Measurements from ENCODE around the gene AQP1.
A peak's percentile ranks its signal among the peaks of the same experiment; 100 is the strongest.

The AQP1 gene

DNA sequence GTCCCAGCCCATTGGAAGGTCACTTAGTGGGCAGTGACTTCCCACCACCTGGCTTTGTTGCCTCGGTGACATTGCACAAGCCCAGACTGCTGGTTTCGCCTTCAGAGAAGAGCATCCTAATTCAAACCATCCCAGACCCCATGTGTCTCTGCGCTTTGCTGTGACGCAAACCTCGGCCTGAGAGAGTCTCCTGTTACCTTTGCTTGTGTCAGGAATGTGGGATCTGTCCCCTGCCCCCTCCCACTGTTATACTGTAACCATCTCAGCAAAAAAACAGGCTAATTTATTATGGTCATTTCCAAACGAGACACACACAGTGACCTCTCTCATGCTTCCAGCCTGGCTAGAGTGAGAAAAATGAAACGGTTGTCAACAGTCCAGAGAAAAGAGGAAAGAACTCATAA lies 25.0 kb upstream of the AQP1 start:
- no peak for DNase-seq

DNA sequence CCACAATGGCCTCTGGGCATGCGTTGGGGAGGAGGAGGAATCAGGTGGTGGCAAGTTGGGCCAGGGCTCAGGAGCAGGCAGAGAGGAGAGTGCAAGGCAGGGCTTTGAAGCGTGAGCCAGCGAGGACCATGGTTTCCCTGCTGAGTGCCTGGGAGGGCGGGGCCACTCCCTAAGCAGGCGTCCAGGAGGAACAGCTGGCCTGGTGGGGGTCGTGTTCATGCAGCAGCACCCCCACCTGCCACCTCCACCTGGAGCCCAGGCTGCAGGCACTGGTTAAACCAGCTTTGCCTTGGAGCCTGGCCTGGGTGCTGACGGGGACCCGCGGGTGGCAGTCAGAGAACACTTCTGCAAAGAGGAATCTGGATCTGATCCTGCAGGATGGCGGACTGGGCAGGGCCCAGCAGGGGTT lies 24.2 kb upstream of the AQP1 start:
- DNase-seq: no peak

DNA sequence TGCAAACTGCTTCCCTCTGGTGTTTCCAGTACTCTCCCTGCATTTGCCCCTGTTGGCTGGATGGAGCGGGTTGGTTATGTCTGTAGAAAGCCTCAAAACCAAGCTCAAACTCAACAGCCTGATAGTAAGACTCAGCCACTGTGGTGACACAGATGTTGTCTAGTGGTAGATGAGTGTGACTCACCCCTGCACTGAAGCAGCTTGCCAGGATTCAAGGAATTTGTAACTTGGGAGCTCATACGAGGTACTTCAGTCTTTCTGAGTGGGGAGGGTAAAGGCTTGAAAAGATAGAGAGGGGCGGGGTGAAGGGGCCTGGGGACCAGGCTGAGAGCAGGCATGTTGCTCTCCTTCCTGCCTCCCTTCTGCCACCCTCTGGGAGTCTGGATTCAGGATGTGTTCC lies 22.9 kb upstream of the AQP1 start:
- DNase-seq: no peak

DNA sequence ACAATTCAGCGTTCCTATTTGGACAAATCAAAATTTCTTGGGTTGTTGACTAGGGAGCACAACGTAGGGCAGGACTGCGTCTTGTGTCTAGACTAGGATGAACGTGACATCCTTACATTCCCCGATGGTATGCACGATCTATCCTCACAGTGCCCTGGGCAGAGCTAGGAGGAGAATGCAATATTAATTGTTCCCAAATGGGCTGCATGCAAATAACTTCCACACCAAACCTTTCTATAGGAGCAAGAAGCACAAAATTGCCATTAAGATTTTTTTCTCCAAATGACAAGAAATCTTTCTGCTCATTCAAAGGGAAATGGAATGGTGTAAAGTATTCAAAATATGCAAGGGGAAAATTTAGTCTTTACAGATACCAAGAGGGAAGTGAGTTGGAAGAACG lies 21.4 kb upstream of the AQP1 start:
- DNase-seq: no peak

DNA sequence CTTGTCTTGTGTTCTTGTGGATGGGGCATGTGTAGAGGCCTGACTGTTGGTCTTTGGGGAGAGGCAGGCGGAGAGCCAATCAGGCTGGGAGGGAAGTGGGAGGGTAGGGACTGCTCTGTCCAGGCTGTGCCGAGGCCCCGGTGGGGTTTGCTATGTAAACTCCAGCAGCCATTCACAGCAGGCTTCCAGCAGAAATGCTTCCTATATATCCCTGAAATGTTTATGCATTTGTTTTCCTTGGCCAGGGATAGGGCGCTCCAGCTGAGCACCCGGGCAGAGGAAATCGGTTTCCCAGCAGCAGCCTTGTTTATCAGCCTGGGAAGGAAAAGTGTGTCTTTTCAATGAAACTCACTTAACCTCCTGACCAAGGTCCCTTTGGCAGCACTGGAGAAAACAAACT lies 18.3 kb upstream of the AQP1 start:
- DNase-seq: no peak

DNA sequence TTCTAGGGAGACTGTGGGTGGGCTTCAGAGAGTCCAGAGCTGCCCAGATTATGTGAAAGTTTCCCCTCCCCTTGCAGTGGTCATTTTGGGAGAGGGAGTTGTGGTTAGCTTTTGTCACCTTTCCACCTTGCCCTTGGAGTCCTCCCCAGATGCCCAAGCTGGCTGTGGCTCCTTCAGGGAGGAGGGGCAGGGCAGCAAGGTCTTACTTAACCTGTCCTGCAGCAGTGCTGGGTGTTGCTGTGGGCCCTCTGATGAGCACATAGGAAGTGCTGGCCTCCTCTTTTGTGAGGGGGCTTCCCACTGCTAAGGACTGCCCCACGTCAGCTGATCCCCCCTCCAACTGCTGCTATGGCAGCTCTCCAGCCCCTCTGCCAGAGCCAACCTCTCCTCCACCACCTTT lies 17.6 kb upstream of the AQP1 start:
- no peak for DNase-seq

DNA sequence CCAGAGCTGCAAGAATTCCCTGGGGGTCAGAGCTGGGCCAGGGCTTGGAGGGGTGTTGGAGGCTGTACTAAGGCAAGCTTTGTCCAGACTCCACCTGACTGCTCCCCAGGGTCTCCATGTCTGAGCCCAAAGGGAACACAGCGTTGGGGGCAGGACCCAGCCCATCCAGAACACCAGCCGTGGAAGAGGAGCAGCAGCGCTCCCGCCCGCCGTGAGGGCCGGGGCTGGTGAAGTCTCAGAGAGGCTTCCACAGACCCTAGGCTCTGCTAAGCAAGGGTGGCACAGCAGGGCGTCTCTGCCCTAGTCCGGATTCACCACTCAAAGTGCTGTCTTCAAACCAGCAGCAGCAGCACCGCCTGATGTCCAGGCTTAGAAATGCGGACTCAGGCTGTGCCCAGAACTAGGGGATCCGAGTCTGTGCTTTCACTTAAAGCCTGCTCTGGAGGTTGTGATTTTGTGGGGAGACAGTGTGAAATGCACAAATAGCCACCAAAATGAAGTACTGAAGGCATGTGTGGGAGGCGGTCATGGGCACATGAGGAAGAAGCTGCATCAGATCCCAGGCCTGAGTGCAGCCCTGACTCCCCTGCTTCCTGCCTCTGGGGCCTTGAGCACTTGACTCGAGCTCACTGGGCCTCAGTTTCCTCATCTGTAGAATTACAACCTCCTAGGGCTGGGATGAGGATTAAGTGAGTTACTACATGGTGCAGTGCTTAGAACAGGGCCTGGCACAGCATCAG lies 16.6 kb upstream of the AQP1 start:
- DNase-seq: peak; percentile 16

DNA sequence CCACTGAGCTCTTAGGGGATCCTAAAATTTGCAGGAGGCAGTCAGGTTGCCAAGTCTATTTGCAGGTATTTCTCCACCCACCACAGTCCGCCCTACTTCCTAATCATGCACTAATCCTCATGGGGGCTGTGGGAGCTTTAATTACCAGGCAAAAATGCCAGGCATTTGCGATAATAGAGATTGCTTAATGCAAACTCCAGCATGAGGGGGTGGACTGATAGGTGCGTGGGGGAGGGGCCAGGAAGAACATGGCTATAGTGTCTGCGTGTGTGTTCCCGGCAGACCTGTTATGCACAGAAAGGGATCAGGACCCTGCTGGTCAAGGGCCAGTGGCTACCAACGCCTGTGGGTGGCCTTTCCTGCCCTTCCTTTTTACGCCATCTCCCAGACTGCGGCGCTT lies 15.6 kb upstream of the AQP1 start:
- DNase-seq: no peak

DNA sequence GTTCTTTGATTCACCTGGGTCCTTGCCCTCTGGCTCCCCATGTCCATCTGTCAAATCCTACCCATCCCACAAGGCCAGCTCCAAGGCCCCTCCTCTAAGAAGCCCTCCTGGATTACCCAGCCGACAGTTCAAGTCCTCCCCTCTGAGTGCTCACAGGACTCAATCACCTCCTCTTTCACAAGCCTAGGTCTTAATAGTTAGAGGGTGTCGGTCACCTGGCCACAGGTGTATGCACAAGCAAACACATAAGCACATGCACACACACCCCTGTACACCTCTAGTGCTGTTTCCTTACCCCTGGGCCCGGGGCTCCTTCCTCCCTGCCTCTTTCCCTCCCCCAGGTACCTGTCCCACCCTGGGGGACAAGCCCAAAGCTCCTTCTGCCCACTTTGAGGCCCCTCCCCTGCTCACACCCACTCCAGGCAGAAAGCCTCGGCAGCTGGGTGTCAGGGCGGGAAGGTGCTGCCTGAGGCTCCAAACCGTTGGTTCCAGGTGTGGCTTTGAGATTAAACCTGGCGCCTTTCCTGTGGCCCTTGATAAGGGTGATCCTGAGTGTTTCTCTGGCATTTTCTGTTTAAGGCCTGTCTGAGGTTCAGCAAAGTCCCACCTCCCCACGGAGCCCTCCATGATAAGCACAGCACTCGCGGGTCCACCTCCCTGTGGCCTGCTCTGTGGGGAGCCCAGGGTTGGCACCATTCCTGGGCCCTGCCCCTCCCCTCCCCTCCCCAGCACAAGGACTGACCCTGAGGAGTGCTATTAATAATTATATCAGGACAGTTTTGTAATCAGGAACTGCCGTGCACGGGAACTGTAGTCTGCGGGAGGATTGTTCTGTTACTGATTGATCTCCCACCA lies 14.6 kb upstream of the AQP1 start:
- DNase-seq: peak; percentile 72

DNA sequence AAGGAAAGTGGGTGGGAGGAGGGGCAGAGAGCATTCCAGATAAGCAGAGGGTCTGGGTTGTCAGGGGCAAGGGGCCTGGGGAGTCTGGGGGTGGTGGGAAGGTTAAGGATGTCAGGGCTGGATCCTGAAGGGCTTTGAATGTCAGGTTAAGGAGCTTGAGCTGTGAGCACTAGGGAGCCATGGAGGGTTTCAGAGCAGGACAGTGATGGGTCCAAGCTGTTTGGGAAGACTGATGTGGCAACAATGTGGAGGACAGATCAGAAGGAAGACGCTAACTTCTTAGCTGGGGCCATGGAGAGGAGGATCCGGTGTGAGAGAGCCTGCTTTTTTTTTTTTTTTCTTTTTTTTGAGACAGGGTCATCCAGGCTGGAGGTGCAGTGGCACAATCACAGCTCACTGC lies 13.9 kb upstream of the AQP1 start:
- no peak for DNase-seq

DNA sequence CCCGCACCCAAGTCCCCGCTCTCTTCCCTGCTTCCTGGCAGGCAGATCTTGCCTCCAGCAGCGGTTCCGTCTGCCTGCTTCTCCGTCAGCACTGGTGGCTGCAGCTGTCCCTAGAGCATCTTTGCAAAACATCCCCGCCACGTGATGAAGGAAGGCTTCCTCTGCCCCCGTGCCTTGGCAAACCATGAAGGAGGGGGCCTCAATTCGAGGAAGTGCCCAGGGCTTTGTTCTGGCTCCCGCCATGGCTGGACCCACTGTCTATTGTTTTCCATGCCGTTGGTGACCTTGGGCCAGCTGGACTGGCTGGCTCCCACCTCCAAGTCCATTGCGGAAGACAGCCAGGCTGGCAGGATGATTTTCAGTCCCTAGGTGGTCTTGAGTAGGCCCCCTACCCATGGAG lies 13.2 kb upstream of the AQP1 start:
- no peak for DNase-seq

DNA sequence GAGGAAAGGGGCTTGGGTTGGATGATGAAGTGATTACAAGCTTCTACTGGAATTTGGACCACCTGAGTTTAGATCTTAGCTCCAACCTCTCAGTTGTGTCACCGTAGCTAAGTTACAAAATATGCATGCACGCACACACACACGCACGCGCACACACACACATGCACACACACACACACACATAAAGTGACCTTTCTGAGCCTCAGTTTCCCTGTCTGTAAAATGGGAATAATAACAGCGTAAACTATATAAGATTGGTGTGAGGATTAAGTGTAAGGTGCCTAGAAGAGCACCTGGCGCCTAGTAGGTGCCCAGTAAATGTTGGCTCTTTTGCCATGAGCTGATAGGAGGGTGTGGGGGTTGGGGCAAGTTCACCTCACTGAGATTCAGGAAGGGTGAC lies 12.6 kb upstream of the AQP1 start:
- DNase-seq: no peak

DNA sequence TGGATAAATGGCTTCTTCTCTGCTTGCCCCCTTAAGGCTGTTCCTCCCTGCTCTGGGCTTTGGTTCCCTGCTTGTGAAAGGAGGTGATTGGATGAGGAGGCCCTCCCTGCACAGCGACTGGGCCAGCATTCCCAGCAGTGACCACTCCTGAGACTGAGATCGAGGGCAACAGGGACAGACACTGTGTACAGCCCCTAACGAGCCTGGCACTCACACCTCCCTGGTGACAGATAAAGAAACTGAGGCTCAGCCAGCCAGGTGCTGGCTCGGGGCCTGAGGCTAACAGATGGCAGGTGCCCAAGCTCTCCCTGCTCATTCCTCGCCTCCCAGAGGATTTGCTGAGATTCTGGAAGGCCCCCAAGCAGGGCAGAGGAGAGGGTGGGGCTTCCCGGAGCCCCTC lies 12.0 kb upstream of the AQP1 start:
- DNase-seq: no peak

DNA sequence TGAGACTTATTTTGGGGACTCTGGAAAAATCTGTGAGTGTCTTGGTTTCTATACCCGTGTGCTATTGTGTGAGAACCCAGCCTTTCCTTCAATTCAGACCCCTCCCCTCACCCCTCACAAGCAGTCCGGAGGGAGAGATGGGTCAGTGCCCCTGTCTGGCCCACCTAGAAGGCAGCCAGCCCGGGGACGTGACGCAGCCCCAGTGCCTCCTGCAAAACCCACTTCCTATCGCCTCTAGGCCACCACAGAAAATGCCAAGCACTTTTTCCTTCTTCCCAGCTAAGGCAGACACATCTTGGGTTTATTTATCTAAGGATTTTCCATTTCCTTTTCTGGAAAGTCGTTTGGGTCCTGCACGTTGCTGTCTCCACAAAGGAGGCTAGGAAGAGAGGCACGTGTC lies 11.6 kb upstream of the AQP1 start:
- DNase-seq: no peak

DNA sequence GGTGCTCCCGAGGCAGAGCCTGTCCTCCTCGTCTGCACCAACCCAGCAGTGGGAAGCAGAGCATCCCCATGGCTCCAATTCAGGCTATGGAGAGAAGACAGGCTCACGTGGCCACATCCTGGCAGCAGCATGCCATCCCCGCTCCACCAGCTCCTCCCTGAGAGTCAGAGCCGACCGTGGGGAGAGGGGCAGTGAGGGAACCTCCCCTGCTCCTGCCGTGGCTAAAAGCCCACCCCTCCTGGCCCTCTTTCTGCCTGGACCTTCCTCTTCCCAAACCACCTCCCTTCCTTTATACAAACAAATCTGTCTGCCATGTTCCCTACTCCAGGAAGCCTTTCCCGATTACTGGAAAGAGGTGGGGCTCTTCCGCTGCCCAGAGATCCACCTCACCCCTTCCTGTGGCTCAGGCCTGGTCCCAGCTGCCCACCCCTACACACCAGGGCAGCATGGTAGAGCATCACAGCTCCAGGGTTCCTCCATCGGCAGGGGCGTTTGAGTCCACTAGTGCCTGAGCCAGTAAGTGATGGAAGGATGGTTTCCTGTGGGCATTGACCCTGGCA lies 10.8 kb upstream of the AQP1 start:
- no peak for DNase-seq

DNA sequence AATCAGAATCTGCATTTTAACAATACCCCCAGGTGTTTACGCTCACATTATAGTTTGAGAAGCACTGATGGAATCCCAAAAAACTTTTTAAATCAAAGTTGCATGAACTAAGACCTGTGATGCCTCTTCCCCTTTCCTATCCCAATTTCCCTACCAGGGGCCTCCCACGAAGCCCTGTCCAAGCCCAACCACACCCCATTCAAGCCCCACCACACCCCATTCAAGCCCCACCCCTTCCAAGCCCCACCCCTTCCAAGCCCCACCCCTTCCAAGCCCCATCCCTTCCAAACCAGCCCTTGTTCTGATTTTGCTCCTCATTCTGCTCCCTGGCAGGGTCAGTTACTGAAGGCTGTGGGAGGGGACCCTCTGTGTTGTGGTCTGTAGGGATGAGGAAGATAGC lies 9.8 kb upstream of the AQP1 start:
- no peak for DNase-seq

DNA sequence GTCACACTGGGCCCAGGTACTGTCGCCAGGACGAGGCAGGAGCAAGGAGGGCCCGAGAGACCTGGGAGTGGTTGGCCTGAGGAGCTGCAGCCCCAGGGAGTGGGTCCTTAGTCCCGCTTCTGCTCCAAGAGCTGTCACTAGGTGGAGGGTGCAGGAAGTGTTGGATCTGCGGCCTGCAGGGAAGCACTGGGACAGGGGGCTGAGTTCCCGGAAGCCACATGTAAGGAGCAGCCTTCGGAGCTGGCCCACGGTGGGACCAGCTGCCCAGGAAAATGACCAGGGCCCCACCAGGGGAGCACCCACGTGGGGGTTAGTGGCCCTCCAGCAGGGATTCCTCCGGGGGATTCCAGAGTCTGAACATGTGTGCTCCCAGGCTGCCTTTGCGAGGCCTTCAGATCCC lies 9.2 kb upstream of the AQP1 start:
- no peak for DNase-seq

DNA sequence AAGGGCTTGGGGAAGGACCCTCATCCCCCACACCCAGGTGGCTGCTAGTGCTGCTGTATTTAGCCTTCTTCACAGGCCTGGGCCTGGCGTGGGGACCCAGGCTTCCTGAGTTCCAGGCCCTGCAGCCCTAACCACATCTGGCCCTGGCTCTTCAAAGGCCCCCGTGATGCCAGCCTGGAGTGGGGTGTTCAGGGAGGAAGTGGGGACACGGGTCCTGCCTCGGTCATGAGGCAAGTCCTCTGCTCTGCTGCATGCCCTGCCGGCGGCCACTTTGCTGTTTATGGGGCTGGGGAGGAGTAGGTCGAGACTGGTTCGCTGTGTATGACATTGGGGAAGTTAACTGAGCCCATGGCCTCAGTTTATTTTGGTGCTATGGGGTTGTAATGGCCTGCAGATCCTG lies 8.5 kb upstream of the AQP1 start:
- DNase-seq: no peak

DNA sequence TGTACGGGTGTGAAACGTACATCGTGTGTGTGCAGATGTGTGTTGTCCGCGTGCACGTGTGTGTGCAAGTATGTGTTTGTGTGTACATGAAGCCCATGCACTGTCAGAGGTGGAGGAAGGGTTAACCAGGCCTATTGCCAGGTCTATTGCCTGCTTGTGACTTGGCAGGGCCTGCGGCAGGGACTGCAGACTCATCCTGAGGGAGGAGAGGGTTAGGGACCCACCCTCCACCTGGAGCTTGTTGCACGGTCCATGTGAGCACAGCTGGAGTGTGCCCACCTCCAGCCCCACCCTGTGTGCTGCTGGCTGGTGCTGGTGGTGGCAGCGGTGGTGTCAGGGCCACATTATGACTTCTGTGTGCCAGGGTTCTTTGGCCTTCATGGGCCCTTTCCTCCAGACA lies 7.1 kb upstream of the AQP1 start:
- DNase-seq: no peak

DNA sequence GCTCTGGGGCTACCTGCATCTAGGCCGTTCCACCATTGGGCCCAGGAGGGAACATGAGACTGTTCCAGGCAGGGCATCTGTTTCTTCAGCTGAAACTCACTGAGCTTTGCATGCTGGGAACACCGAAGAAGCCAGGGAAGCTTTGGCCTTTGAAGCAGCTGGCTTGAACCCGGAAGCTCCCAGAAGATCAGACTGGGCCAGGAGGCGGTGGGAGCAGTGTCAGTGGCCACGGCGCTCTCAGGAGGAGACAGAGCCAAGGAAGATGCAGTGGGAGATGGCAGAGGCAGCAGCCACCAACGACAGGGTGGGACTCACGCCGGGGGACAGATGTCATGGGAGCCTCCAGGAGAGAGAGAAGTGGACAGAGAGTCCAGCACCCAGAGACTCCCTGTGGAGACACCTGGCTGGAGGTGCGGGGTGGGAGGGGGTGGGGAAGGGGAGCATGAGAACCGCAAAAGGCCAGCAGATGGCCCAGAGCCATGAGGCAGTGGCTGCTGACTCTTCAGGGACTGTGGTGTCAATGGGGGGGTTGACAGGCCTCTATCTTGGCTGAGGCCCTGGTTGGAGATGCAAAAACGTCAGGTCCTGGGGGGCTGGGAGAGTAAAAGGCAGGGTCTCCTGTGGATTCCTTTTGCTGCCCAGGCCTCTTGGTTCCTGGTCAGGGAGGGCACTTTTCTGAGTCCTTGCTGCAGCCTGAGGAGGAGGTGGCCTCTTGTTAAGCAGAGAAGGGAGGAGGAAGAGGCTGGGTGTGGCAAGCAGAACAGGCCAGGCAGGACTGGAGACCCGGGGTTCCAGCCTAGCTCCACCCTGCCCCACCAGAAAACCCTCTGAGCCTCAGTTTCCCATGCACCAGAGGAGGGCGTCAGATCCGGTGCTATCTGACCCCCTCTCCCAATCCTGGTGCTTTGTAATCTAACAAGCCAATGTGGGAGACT lies 6.3 kb upstream of the AQP1 start:
- no peak for DNase-seq

DNA sequence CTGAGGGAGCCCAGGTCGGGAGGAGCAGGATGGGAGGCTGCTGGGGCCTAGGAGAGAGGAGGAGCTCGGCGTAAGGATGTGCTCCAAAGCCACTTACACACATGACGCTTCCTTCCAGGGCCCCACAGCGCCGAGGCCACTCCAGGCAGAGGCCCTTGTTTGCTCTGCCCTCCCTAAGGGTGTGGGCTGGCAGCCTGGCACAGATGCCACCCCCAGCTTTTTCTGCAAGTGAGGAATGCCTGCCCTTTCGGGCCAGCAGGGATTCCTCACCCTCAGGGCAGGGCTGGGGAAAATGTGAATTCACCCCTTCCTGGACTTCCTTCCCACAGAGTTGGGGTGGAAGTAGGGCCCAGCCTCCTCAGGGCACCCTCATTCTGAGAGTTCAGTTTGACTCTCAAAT lies 5.6 kb upstream of the AQP1 start:
- no peak for DNase-seq

DNA sequence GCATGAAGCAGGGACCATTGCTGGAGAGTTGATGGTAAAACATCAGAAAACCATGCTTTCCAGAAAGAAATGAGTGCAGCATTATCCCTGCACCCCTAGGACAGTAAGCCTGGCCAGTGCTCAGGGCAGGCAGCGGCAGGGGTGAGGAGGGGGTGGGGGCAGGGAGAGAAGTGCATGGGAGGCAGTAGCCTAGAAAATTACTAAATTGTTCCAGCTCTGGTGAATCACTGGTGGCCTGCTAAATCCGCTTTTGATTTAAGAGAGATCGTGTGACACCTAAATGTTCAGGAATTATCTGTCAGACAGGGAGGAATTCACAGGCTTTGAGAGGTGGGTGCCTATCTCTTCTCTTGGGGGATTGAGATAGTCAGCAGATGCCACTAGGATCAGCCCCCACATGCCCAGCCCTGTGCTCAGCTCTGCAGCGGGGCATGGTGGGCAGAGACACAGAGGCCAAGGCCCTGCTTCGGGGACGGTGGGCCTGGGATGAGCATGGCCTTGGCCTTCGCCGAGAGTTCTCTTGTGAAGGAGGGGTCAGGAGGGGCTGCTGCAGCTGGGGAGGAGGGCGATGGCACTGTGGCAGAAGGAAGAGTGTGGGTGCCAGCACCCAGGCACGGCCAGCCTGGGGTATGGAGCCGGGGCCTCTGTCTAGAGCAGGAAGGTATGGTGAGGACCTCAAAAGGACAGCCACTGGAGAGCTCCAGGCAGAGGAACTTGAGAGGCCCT lies 5.0 kb upstream of the AQP1 start:
- DNase-seq: no peak

All from OCI-M1 (cell line).